ENCODE results near the gene AZU1.

GRCh38 chr19:858868-859843, 31.5 kb downstream of the AZU1 start, which contains the start of gene CFD:
- no peak for TF ChIP-seq CTCF (IDR thresholded peaks at IDR 0.05; ENCODE audit: low read depth, low read length, poor library complexity, severe bottlenecking)
- TF ChIP-seq EZH2phosphoT487 (IDR thresholded peaks at IDR 0.05; ENCODE audit: borderline replicate concordance, low read length) = no peak
